ENCODE results near the gene CTNNA3. TPM values are rescaled to one million over a fixed set of nuclear protein-coding genes. Genes with fewer than 3 reads are reported as not detected.

The CTNNA3 gene
- total RNA-seq, 4 donors from 2014 or later: under 0.01 to 0.38 (median 0.27) TPM

DNA sequence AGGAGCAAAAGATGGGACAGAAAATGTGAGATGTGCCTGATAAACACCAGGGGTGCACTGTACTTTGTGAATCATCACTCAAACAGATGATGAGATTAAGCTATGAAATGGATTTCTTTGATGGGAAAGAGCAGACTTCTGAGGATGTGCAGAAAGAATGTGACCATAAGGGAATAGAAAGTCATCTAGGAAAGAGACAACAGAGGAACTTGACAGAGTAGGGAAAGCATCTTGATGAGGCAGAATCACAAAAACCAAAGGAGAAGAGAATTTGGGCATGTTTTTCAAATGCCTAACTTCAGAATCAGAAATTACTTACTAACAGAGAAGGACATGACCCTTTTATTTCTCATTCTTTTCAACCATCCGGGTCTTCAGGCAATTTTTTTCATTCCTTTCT is 852.6 kb downstream of the CTNNA3 start:
- TF ChIP-seq, protein P1, sequence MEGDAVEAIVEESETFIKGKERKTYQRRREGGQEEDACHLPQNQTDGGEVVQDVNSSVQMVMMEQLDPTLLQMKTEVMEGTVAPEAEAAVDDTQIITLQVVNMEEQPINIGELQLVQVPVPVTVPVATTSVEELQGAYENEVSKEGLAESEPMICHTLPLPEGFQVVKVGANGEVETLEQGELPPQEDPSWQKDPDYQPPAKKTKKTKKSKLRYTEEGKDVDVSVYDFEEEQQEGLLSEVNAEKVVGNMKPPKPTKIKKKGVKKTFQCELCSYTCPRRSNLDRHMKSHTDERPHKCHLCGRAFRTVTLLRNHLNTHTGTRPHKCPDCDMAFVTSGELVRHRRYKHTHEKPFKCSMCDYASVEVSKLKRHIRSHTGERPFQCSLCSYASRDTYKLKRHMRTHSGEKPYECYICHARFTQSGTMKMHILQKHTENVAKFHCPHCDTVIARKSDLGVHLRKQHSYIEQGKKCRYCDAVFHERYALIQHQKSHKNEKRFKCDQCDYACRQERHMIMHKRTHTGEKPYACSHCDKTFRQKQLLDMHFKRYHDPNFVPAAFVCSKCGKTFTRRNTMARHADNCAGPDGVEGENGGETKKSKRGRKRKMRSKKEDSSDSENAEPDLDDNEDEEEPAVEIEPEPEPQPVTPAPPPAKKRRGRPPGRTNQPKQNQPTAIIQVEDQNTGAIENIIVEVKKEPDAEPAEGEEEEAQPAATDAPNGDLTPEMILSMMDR (IDR thresholded peaks at IDR 0.05; ENCODE audit: low read depth): no peak

DNA sequence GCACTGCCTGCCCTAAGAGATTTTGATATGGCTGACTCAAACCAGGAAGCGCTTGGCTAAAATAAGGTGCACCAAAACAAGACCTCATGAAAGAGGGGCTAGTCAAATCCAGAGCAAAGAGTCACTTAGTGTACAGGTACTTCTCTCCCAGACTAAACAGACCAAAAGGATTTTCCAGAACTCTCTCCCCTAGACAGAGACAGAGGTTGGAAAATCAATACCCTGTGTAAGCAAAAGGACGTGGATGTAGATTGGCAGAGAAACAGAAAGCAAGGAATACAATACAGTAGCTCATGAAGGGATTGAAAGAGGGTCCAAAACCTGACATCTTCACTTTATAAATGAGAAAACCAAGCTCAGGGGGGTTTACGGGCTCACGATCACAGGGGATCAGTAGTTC is 853.1 kb downstream of the CTNNA3 start:
- TF ChIP-seq, protein P1 (IDR thresholded peaks at IDR 0.05; ENCODE audit: low read depth): no peak

DNA sequence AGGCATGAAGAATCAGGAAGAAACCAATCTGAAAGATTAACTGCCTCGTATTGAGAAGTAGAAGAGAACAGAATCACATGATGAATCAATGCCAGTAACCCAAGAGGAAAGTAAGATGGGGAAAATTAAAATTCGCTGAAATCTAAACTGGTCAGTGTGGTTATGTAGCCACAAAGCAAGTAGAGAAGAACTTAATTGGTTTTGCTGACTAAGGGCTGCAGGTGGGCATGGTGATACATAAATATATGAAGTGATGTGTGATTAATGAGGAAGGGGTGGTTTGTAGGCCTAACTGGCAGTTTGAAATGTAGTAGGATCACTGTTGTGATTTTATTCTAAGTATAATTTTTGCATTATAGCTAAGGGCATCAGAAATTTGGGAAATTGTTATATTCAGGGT is 853.6 kb downstream of the CTNNA3 start:
- TF ChIP-seq, protein P1 (IDR thresholded peaks at IDR 0.05; ENCODE audit: low read depth): no peak

DNA sequence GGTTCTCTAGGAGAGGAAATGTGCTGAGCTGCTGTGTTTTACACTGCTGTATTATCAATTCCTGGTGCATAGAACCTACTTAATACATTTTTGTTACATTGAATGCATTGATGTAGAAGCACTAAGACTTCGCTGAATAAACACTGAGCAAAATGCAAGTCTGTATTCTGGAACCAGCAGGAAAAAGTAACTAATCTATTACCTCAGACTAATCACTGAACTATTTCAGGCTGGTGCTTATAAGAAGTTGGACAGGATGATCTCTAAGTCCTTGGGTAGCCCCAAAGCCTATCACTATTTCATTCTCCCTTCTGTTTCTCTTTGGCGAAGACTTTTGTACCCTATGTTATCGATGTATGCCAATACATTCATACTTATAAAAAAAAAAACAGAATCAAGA is 857.3 kb downstream of the CTNNA3 start:
- TF ChIP-seq, protein P1 (IDR thresholded peaks at IDR 0.05; ENCODE audit: low read depth): no peak

DNA sequence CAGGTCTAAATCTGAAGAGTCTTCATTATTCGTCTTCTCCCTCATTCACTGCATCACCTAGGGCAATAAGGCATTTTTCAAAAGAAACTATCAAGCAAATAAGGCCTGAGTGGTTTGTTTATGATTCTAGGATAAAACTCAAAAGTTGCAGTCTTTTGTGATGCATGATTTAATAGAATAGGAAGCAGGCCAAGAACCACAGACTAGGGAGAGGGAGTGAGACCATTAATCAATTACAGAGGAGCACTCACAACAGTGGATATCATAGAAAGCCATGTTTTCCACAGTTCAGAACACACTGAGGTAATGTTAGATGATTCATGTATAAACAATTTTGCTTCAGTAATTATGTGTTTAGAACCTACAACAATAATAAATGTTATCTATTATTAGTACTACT is 858.0 kb downstream of the CTNNA3 start:
- TF ChIP-seq, protein P1 (IDR thresholded peaks at IDR 0.05; ENCODE audit: low read depth): no peak

DNA sequence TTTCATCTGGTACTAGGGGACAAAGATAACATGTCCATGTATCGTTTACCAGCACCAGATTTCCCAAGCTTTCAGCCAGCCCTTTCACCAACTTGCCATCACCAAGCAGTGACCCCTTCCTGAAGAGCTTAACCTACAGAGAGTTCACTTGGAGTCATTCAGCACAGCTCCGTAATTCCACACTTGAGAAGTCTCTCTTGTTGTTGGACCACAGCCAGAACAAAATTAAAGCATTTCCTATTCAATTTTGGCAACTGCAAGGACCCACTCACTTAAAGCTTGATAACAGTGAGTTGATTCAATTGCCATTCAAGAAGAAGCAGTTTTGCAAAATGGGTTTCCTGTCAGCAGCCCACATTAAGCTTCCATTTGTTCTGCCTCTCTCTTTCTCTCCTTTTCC is 858.7 kb downstream of the CTNNA3 start:
- TF ChIP-seq, protein P1 (IDR thresholded peaks at IDR 0.05; ENCODE audit: low read depth): no peak

DNA sequence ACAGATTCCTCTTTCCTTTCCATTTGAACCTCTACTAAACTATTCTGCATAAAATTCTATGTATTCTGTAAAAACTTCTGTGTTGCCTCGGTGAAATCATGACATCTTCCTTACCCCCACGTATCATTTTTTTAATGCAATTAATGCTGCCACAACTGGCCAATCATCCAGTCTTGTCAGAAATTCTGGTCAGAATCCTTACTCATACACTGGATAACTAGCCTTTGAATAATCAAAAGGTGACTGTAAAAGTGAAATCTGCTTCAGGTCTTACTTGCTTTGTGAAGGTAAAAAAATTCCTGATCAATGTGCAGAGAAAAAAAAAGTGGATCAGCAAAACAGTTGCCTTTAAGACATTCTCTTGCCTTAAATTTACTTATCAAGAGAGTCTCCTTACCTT is 859.2 kb downstream of the CTNNA3 start:
- TF ChIP-seq, protein P1 (IDR thresholded peaks at IDR 0.05; ENCODE audit: low read depth): no peak

Data from subcutaneous adipose tissue (tissue), 4 donors.